Ectodermal cell (in vitro differentiated cells): ENCODE data around the gene ZFR2.
"Not testable (repeated sequence)": the region's sequence is repeated elsewhere in the genome, so short reads cannot be mapped to it uniquely, and the experiment has no call there.

Experiments used
- H3K27ac ChIP-seq: 2 replicates; pipeline ENCODE4 v1.7.0; 2013; ENCODE audit warnings: mild to moderate bottlenecking, low read depth, low read length; ENCODE audit not compliant: insufficient read depth, poor library complexity, severe bottlenecking
- H3K27me3 ChIP-seq: 2 replicates; pipeline ENCODE4 v1.7.0; 2013; ENCODE audit warnings: mild to moderate bottlenecking, low read length; ENCODE audit not compliant: insufficient read depth, control insufficient read depth, poor library complexity, severe bottlenecking
- H3K36me3 ChIP-seq: one replicate; pipeline ENCODE4 v1.7.0; 2013; ENCODE audit warnings: low read length; ENCODE audit not compliant: control insufficient read depth, insufficient read depth
- H3K4me1 ChIP-seq: one replicate; pipeline ENCODE4 v1.7.0; 2013; ENCODE audit warnings: low read length; ENCODE audit not compliant: control insufficient read depth, insufficient read depth
- H3K4me3 ChIP-seq: 2 replicates; pipeline ENCODE4 v1.7.0; 2013; ENCODE audit warnings: low read depth, low read length, control low read depth; ENCODE audit not compliant: insufficient read depth
- H3K9me3 ChIP-seq: 2 replicates; pipeline ENCODE4 v1.7.0; 2013; ENCODE audit warnings: mild to moderate bottlenecking, low read length, moderate library complexity; ENCODE audit not compliant: control insufficient read depth
- WGBS, 2 experiments: methylation state at CpG; one replicate each; pipeline ENCODE4 v1.1.7; 2013; ENCODE audit warnings: missing lambda C conversion rate in 2 of 2; 5-methylcytosine and 5-hydroxymethylcytosine counted together

Gene ZFR2

DNA sequence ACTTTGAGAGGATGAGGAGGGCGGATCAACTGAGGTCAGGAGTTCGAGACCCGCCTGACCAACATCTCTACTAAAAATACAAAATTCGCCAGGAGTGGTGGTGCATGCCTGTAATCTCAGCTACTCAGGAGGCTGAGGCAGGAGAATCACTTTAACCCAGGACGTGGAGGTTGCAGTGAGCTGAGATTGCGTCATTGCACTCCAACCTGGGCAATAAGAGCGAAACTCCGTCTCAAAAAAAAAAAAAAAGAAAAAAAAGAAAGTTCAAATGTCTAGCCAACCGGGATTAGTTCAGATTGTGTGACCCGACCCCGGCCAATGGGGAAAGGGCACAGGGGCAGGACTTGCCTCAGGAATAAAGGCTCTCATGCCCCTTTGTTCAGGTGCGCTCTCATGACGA, 5.9 kb upstream of the ZFR2 start:
- H3K36me3 ChIP-seq, H3K27ac ChIP-seq, H3K9me3 ChIP-seq, H3K4me3 ChIP-seq, H3K4me1 ChIP-seq: not testable (repeated sequence)
- 83 to 88% methylated on average over 13 of the region's 13 CpGs for WGBS, 2 experiments
- H3K27me3 ChIP-seq = peaks cover 36% of the 10 kb centered on the region

- H3K27me3 ChIP-seq = peaks cover 37% of the 10 kb centered on the region
- peaks cover 3% of the 10 kb centered on the region for H3K9me3 ChIP-seq
- no peaks in the 10 kb centered on the region for H3K4me1 ChIP-seq
- no peak overlapping the region for H3K27ac ChIP-seq
- no peak overlapping the region for H3K4me3 ChIP-seq
- no peaks in the 10 kb centered on the region for H3K36me3 ChIP-seq
- 84 to 92% methylated on average over 4 of the region's 4 CpGs for WGBS, 2 experiments
These were observed 4.3 kb upstream of the ZFR2 start for GRCh38 chr19:3873151-3873550.

DNA sequence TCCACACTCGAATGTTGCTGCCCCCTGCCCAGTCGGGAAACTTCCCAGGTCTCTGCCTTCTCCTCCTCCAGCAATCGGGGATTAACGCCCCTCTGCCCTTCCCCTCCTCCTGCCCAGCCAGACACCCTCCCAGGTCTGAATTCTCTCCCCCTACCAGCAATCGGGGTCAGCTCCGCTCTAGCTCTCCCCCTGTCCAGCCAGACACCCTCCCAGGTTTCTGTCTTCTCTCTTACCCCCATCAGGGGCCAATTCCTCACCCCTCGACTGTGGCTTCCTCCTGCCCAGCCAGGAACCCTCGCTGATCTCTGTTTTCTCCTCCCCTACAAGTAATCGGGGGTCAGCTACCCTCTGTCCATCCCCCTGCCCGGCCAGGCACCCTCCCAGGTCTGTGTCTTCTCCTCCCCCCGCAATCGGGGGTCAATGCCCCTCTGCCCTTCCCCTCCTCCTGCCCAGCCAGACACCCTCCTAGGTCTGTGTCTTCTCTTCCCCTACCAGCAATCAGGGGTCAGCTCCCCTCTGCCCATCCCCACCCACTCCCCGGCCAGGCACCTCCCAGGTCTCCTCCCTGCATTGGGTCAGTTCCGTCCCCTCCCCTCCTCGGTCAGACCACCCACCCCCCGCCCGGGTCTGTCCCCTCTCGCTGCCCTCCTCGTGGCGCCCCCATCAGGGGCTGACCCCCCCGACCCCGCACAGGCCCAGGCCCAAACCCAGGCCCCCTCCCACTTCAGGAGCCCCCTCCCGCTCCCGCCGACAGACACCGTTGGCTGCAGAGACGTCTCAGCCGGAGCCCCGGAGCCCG, 668 bp downstream of the ZFR2 start:
- H3K27ac ChIP-seq = peak overlapping the region; percentile 53
- peaks cover 10% of the 10 kb centered on the region for H3K4me1 ChIP-seq
- WGBS, 2 experiments = 6 to 8% methylated on average over 23 to 29 of the region's 30 CpGs
- no peaks in the 10 kb centered on the region for H3K36me3 ChIP-seq
- peaks cover 3% of the 10 kb centered on the region for H3K9me3 ChIP-seq
- H3K27me3 ChIP-seq = peaks cover 33% of the 10 kb centered on the region
- H3K4me3 ChIP-seq = peak overlapping the region; percentile 43

DNA sequence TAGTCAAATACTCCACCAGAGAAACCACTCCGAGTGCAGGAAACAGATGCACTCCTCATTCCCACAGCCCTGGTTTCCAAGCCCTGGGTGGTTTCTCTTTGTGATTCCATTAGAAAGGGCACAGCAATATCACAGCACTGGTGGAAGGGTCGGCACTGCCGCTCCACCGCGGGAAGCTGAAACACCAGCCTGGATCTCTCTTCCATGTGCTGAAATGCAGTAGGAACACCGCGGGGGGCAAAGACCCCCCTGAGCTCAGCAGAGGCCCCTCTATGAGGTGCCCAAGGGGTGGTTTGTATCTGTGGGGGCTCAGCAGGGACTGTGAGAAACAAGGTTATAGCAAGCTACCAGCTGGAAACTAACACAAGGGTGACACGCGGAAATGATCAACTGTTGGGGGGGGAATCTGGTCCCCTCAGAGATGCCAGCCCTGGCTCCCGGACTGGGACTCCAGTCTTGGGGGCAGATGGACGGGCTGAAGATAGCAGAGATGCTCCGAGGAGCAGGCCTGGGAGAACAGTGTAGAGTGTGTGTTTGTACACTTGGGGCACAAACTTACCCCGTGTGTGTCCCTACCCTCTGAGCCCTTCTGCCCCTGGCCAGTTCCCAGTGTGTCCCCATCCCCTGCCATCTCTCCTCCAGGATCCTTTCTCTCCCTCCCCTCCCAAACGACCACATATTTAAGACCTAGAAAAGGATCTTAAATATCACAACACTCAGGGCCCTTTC, 1.8 kb downstream of the ZFR2 start:
- no peaks in the 10 kb centered on the region for H3K36me3 ChIP-seq
- no peak overlapping the region for H3K4me3 ChIP-seq
- WGBS, 2 experiments = 76 to 79% methylated on average over 14 of the region's 14 CpGs
- H3K27ac ChIP-seq = no peak overlapping the region
- H3K27me3 ChIP-seq = peaks cover 30% of the 10 kb centered on the region
- H3K9me3 ChIP-seq = peaks cover 3% of the 10 kb centered on the region
- peaks cover 10% of the 10 kb centered on the region for H3K4me1 ChIP-seq

DNA sequence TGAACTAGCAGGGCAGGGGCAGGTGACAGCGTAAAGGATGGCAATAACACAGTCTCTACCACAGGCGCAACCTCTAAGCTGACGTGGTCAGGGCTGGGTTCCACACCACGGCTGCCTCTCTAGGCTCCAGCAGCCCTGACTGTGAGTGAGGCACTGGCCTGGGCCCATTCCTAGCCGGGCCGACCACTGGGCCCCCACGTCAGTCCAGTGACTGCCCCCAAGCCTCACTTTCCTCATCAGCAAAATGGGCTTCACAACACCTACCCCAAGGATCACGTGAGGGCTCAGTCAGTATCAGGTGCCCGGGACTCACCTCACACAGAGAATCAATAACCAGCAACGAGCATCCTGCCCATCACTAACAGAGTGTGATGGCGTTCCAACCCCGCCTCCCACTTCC, 5.2 kb downstream of the ZFR2 start:
- 94% methylated on average over 12 of the region's 12 CpGs for WGBS, 2 experiments
- H3K27me3 ChIP-seq = peaks cover under 1% of the 10 kb centered on the region
- H3K4me1 ChIP-seq = peaks cover 10% of the 10 kb centered on the region

DNA sequence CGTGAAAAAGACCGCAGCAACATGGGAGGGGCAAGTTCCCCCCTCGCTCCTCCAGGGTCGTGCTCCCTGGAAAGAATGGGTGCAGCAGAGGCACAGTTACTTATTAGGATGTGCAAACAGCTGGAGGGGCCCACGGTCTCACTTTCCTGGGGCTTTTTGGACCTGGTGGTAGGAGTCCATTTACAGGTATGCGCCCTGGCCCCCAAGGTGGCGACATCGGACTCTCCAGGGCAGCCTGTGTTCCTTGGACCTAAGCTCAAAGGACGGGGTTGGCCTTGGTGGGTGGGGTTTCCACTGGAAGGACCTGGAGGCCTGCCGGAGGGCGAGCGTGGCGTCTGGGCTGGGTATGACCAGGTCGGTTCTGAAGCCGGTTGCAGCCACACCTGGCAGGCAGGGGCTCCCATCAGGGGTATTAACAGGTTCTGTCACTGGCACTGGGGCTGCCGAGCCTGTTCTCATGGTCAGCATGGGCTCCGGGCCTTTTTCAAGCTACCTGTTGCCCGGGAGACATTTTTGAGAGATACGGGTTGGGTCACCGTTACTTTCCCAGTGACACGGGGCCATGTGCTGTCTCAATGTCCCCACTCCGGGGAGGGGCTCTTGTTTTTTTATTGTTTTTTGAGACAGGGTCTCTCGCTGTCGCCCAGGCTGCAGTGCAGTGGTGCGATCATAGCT, 5.9 kb downstream of the ZFR2 start:
- peaks cover 10% of the 10 kb centered on the region for H3K4me1 ChIP-seq
- no peaks in the 10 kb centered on the region for H3K27me3 ChIP-seq
- H3K27ac ChIP-seq = no peak overlapping the region
- H3K36me3 ChIP-seq = no peaks in the 10 kb centered on the region
- H3K9me3 ChIP-seq = no peaks in the 10 kb centered on the region
- no peak overlapping the region for H3K4me3 ChIP-seq
- 93 to 94% methylated on average over 25 of the region's 25 CpGs for WGBS, 2 experiments

More for the DNA sequence above, 5.2 kb downstream of the ZFR2 start:
- no peaks in the 10 kb centered on the region for H3K36me3 ChIP-seq
- no peak overlapping the region for H3K4me3 ChIP-seq
- no peaks in the 10 kb centered on the region for H3K9me3 ChIP-seq
- no peak overlapping the region for H3K27ac ChIP-seq

DNA sequence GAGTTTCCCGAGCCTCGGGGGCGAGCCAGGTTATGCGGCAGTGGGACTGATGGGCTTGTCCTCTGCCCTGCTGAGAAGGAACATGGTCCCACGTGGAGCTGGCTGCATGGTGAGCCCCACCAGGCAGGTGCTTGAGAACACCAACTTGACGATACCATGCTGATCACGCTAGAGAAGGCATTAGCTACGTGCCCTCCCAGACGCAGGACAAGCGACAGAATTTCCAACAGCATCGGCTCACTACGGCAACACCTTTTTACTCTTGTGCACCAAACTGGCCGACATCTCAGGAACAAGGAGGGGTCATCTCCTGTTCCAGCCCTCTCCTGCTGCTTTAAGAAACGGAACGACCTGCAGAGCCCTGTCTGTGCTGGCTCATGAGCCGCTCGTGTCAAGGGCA, 8.3 kb downstream of the ZFR2 start:
- WGBS, 2 experiments = 94 to 96% methylated on average over 17 of the region's 17 CpGs
- no peak overlapping the region for H3K27ac ChIP-seq
- no peaks in the 10 kb centered on the region for H3K9me3 ChIP-seq
- no peak overlapping the region for H3K4me3 ChIP-seq
- H3K36me3 ChIP-seq = no peaks in the 10 kb centered on the region
- no peaks in the 10 kb centered on the region for H3K4me1 ChIP-seq
- no peaks in the 10 kb centered on the region for H3K27me3 ChIP-seq

DNA sequence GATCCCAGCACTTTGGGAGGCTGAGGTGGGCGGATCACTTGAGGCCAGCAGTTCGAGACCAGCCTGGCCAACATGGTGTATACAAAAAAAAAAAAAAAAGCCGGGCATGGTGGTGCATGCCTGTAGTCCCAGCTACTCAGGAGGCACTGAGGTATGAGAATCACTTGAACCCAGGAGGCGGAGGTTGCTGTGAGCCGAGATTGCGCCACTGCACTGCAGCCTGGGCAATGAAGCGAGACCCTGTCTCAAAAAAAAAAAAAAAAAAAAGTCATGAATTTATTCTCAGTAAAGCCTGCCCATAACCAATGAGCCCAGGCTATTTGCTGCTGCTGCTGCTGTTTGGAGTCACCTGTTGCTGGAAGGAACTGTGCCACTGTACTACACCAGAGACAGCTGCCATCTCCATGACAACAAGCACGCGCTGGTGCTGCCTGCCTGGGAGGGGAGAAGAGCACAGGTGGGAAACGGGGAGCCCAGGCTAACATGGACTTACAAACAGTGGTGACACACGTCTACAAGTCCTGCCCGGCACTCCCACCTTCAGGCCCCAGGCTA, 11.3 kb downstream of the ZFR2 start:
- 86 to 90% methylated on average over 12 of the region's 12 CpGs for WGBS, 2 experiments
- H3K27me3 ChIP-seq = no peaks in the 10 kb centered on the region
- H3K9me3 ChIP-seq = no peaks in the 10 kb centered on the region
- H3K4me3 ChIP-seq = no peak overlapping the region
- no peaks in the 10 kb centered on the region for H3K4me1 ChIP-seq
- H3K27ac ChIP-seq = no peak overlapping the region
- H3K36me3 ChIP-seq = peaks cover 5% of the 10 kb centered on the region

DNA sequence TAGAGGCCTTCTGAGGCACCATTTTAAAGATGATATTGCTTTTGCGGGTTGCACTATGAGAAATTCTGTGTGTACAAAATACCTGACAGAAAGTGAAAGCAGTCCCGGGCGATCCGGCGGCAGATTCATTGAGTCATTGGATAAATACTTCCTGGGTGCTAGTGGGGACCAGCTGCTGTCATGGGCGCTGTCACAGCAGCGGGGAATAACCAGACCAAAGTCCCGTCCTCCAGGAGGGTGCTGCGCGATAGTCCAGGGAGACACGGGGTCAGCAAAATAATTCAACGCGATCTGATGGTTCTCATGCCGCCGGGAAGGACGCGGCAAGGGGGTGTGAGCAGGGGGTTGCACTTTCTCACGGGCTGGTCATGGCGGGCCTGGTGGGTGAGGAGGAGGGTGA, 13.5 kb downstream of the ZFR2 start:
- Histone ChIP-seq H3K36me3 (peaks cover 17% of the 10 kb centered on the region), H3K4me3 (no peak overlapping the region)
- WGBS, 2 experiments = 96% methylated on average over 19 of the region's 19 CpGs

More for the DNA sequence above, 13.5 kb downstream of the ZFR2 start:
- H3K27me3 ChIP-seq = no peaks in the 10 kb centered on the region
- no peaks in the 10 kb centered on the region for H3K4me1 ChIP-seq
- H3K9me3 ChIP-seq = peaks cover 8% of the 10 kb centered on the region
- H3K27ac ChIP-seq = no peak overlapping the region
